DMS 273 (cell line): ENCODE data around the gene CHGA.
A peak's percentile ranks its signal among the peaks of the same experiment; 100 is the strongest.

Experiments
- DNase-seq: peaks from one replicate; lab custom pipeline; 2025; ENCODE audit not compliant: unreplicated experiment; lab: John Stamatoyannopoulos, UW

CHGA gene

GRCh38 chr14:92942976-92943710 lies 20.2 kb downstream of the CHGA start:
- no peak for DNase-seq

GRCh38 chr14:92943855-92944570 lies 21.1 kb downstream of the CHGA start:
- no peak for DNase-seq

- DNase-seq: no peak
Observed at GRCh38 chr14:92944976-92945375, 22.0 kb downstream of the CHGA start.

- peak; percentile 61 for DNase-seq
Observed at GRCh38 chr14:92945544-92945943, 22.6 kb downstream of the CHGA start.

- DNase-seq: peak; percentile 26
Observed at GRCh38 chr14:92945959-92946846, 23.3 kb downstream of the CHGA start.

- no peak for DNase-seq
Observed at GRCh38 chr14:92946847-92947545, 24.0 kb downstream of the CHGA start.

- no peak for DNase-seq
Observed at GRCh38 chr14:92948647-92949046, 25.7 kb downstream of the CHGA start.

GRCh38 chr14:92949496-92950192 lies 26.7 kb downstream of the CHGA start:
- DNase-seq: no peak

- DNase-seq: no peak
Observed at GRCh38 chr14:92950193-92950540, 27.2 kb downstream of the CHGA start.

- DNase-seq: no peak
Observed at GRCh38 chr14:92950773-92951172, 27.8 kb downstream of the CHGA start.

- no peak for DNase-seq
Observed at GRCh38 chr14:92951261-92951660, 28.3 kb downstream of the CHGA start.

- peak; percentile 86 for DNase-seq
Observed at GRCh38 chr14:92951912-92952471, 29.0 kb downstream of the CHGA start.

- no peak for DNase-seq
Observed at GRCh38 chr14:92952481-92953298, 29.7 kb downstream of the CHGA start.

- no peak for DNase-seq
Observed at GRCh38 chr14:92953526-92953925, 30.6 kb downstream of the CHGA start.

GRCh38 chr14:92954933-92955332 lies 32.0 kb downstream of the CHGA start:
- no peak for DNase-seq

- DNase-seq: no peak
Observed at GRCh38 chr14:92955381-92955780, 32.4 kb downstream of the CHGA start.

GRCh38 chr14:92956961-92957360 lies 34.0 kb downstream of the CHGA start:
- peak; percentile 33 for DNase-seq

- DNase-seq: no peak
Observed at GRCh38 chr14:92958373-92959188, 35.6 kb downstream of the CHGA start.

GRCh38 chr14:92959189-92959531 lies 36.2 kb downstream of the CHGA start:
- DNase-seq: peak; percentile 88
